Adipose tissue (tissue), 3 donors: ENCODE measurements around the gene ARHGEF33. TPM values are rescaled to one million over a fixed set of nuclear protein-coding genes. Genes with fewer than 3 reads are reported as not detected.

ENCODE experiments used
- H3K27ac ChIP-seq: one replicate; pipeline ENCODE4 v1.5.1; 2013; ENCODE audit warnings: low read depth, low read length
- WGBS, 3 donors: extraction: QIAGEN DNeasy Blood & Tissue Kit; methylation state at CpG; one replicate each; pipeline ENCODE4 v1.1.7; 2013; 5-methylcytosine and 5-hydroxymethylcytosine counted together
- polyA plus RNA-seq, 3 donors: library from polyadenylated mRNA; stranded (reverse); fragments of 200-250 nt; gene quantifications; one replicate each; pipeline ENCODE4 v1.2.3, GENCODE V29; 2013
- donor health status: healthy with polysubstance abuse.
- donor health status: Bipolar disorder and iron deficiency.
- donor health status: healthy.

ARHGEF33 gene
- polyA plus RNA-seq, 3 donors: 0.10 to 2.4 (median 0.14) TPM

DNA sequence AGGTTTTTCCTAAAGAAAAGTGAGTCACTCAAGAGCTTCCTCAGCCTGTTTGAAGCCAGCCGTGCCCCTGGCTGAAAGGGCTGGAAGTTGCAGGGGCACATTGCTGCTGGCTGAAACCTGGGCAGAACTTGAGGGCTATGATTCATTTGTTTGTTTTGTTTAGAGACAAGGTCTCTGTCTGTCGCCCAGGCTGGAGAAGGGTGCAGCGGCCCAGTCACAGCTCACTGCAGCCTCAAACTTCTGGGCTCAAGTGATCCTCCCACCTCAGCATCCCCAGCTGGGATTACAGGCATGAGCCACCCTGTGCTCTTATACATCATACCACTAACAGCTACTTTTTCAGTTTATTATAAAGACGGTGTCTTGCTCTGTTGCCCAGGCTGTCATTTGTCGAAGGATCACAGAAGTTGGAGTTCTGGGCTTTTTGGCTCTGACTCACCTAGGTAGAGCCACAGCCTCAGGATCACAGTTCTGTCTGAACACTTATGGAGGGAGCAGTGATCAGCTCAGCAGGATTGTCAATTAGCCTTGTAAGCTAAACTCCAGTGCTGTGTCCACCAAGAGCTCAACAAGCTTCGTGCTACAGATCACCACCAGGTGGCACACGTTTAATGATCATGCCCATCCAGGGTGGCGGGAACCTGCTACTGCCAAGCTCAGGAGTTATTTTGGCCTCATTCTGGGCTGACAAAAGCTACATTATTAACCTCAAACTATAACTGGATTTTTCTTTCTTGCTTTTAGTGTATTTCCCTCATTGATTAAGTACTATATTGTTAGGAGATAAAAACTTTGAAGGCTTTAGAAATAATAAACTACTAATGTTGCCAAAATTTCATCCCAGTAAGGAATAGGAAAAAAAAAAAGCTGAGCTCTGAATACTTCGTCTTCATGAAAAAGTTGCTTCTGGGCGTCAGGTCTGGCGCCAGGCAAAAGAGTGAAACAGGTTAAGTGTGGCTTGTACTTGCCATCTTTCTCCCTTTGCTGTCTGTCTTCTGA, 57.9 kb downstream of the ARHGEF33 start:
- H3K27ac ChIP-seq: no peak overlapping the region
- 49 to 67% (median 66%) methylated on average over 11 of the region's 11 CpGs for WGBS, 3 donors

DNA sequence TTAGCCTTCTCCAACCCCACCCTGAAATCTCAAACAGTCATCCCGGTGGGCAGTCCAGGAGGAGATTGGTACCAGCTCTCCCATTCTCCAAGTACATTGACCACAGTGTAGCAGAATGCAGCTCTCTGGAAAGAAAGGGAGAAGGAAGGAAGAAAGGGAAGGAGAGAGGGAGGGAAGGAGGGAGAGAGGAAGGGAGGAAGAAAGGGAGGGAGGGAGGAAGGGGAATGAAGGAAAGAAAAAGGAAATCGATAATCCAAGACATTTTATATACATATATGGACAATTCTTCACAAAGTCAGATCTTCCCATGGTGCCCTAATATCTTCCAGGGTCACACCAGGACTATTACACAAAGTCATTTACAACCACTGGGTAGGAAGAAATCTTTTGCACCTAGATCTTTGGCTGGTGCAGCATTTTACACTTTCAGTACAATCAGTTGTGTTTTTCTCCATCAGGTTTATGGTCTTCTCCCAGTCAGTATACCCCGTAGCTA, 58.8 kb downstream of the ARHGEF33 start:
- WGBS, 3 donors: 73 to 91% (median 86%) methylated on average over 3 of the region's 3 CpGs
- H3K27ac ChIP-seq: no peak overlapping the region

GRCh38 chr2:38948995-38949394, 59.3 kb downstream of the ARHGEF33 start:
- H3K27ac ChIP-seq: no peak overlapping the region
- WGBS, 3 donors: 58 to 80% (median 73%) methylated on average over 4 of the region's 4 CpGs

GRCh38 chr2:38951766-38952165, 62.1 kb downstream of the ARHGEF33 start:
- no peak overlapping the region for H3K27ac ChIP-seq

GRCh38 chr2:38957972-38958371, 68.3 kb downstream of the ARHGEF33 start:
- no peak overlapping the region for H3K27ac ChIP-seq
- WGBS, 3 donors: 93 to 98% (median 94%) methylated on average over 5 of the region's 5 CpGs

DNA sequence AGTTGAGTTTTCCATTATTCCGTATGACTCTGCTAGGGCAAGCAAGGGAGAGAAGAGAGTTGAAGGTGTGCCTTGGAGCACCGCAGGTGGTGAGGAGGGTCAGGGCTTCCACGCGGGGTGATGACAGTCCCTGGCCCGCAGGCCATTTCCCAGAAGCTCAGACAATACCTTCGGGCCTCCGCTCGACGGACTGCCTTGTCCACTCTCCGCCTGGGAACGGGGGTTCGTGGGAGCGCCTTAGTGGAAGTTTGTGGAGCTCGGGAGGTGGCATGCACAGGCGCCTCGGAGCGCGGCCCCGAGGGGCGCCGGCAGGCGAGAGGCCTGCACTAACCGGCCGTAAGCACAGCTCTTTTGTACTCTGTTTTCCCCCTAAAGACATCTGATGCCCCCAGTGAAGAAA, 69.8 kb downstream of the ARHGEF33 start:
- WGBS, 3 donors: 78 to 88% (median 78%) methylated on average over 24 of the region's 24 CpGs
- no peak overlapping the region for H3K27ac ChIP-seq

GRCh38 chr2:38959938-38960608, 70.4 kb downstream of the ARHGEF33 start:
- 5 to 10% (median 6%) methylated on average over 85 to 97 of the region's 97 CpGs for WGBS, 3 donors
- no peak overlapping the region for H3K27ac ChIP-seq

- H3K27ac ChIP-seq: no peak overlapping the region
- WGBS, 3 donors: 52 to 60% (median 56%) methylated on average over 34 of the region's 34 CpGs
Measured at GRCh38 chr2:38960609-38961320, 71.1 kb downstream of the ARHGEF33 start.

- H3K27ac ChIP-seq: no peak overlapping the region
- 94 to 97% (median 97%) methylated on average over 5 of the region's 5 CpGs for WGBS, 3 donors
Measured at GRCh38 chr2:38966006-38966405, 76.3 kb downstream of the ARHGEF33 start.

GRCh38 chr2:38966678-38967077, 77.0 kb downstream of the ARHGEF33 start:
- WGBS, 3 donors: 50 to 71% (median 66%) methylated on average over 1 of the region's 1 CpG
- no peak overlapping the region for H3K27ac ChIP-seq

GRCh38 chr2:38968021-38968420, 78.3 kb downstream of the ARHGEF33 start:
- no peak overlapping the region for H3K27ac ChIP-seq
- WGBS, 3 donors: 93 to 97% (median 97%) methylated on average over 2 of the region's 2 CpGs

DNA sequence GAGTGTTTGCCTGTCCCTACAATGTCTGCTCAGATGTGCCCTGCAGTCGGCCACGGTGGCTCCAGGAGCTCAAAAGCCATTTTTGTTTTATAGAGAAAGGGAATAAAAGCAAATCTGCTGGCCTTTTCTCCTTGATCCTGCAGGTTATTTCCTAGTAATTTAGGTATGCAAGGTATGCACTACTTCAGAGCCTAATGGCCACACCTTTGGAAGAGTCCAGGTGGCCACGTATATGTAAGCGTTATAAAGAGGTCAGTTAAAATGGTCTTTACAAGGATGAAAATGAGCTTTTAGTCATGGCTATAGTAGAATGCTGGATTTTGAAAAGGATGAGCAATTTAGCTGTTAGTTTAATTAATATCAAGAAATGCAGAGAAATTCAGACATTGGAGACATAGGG, 81.7 kb downstream of the ARHGEF33 start:
- H3K27ac ChIP-seq: no peak overlapping the region
- 88 to 95% (median 94%) methylated on average over 4 of the region's 4 CpGs for WGBS, 3 donors

- H3K27ac ChIP-seq: no peak overlapping the region
Measured at GRCh38 chr2:38973266-38973665, 83.6 kb downstream of the ARHGEF33 start.

- WGBS, 3 donors: 52 to 84% (median 60%) methylated on average over 6 of the region's 6 CpGs
- H3K27ac ChIP-seq: no peak overlapping the region
Measured at GRCh38 chr2:38975042-38975441, 85.4 kb downstream of the ARHGEF33 start.

- WGBS, 3 donors: 78 to 99% (median 95%) methylated on average over 3 of the region's 3 CpGs
- H3K27ac ChIP-seq: no peak overlapping the region
Measured at GRCh38 chr2:38977047-38977446, 87.4 kb downstream of the ARHGEF33 start.

GRCh38 chr2:38978296-38978903, 88.7 kb downstream of the ARHGEF33 start:
- no peak overlapping the region for H3K27ac ChIP-seq
- 74 to 88% (median 84%) methylated on average over 5 of the region's 5 CpGs for WGBS, 3 donors

- WGBS, 3 donors: 93 to 97% (median 93%) methylated on average over 3 of the region's 3 CpGs
- H3K27ac ChIP-seq: no peak overlapping the region
Measured at GRCh38 chr2:38978908-38979307, 89.2 kb downstream of the ARHGEF33 start.

DNA sequence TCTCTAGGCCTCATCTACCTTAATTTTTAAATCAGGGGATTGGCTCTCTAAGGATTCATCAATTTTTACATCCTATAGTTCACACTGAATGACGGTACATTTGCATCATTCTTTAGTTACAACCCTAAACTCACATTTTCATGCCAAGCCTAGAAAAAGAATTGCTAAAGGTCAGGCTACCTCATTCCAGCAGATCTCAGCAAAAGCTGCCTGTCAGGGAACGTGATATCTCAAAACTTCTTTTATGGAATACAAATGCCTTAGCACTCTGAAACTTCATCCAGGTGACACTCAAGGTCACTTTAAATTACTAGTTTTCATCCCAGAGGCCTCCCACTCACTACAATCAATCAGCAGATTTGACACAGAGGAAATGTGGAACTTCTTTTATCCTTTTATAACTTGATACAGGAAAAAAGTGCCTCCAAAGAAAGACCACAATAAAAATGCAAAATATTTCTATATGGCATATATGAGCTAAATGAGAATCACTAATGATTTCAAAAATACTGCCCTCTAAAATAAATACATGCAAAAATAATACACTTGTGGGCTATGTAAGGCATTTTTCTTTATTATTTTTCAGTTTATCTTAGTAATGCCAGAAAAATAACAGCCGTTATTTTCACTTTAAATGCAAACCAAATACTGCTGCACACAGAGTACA, 91.5 kb downstream of the ARHGEF33 start:
- H3K27ac ChIP-seq: no peak overlapping the region
- WGBS, 3 donors: 67 to 87% (median 85%) methylated on average over 3 of the region's 3 CpGs
